GM19463 (cell line): Measurements from ENCODE around the gene IPMK.
"Not testable (repeated sequence)": the region's sequence is repeated elsewhere in the genome, so short reads cannot be mapped to it uniquely, and the experiment has no call there.

ENCODE experiments used
- ATAC-seq: cut with Tn5 transposase; IDR thresholded peaks from one replicate; pipeline ENCODE4 v1.9.1; 2021; ENCODE audit warnings: mild to moderate bottlenecking, moderate library complexity; ENCODE audit not compliant: unreplicated experiment

Gene IPMK

GRCh38 chr10:58229856-58230255, 37.8 kb downstream of the IPMK start:
- not testable (repeated sequence) for ATAC-seq

GRCh38 chr10:58225654-58226053, 42.0 kb downstream of the IPMK start:
- ATAC-seq: no peak

- ATAC-seq: no peak
These were observed 46.8 kb downstream of the IPMK start for GRCh38 chr10:58220769-58221451.

GRCh38 chr10:58219875-58220274, 47.8 kb downstream of the IPMK start:
- ATAC-seq: no peak

GRCh38 chr10:58217612-58218011, 50.1 kb downstream of the IPMK start:
- no peak for ATAC-seq

- ATAC-seq: no peak
These were observed 55.1 kb downstream of the IPMK start for GRCh38 chr10:58212622-58213021.

- ATAC-seq: no peak
These were observed 57.5 kb downstream of the IPMK start for GRCh38 chr10:58210160-58210559.

GRCh38 chr10:58209669-58210068, 58.0 kb downstream of the IPMK start:
- ATAC-seq: no peak

GRCh38 chr10:58206251-58206650, 61.4 kb downstream of the IPMK start:
- no peak for ATAC-seq

- ATAC-seq: peak; percentile 79
These were observed 66.0 kb downstream of the IPMK start for GRCh38 chr10:58201704-58202103.

- no peak for ATAC-seq
These were observed 78.4 kb downstream of the IPMK start for GRCh38 chr10:58189269-58189668.

GRCh38 chr10:58184120-58184670, 83.5 kb downstream of the IPMK start:
- ATAC-seq: no peak

- ATAC-seq: no peak
These were observed 87.0 kb downstream of the IPMK start for GRCh38 chr10:58180666-58181065.

GRCh38 chr10:58179238-58179637, 88.5 kb downstream of the IPMK start:
- ATAC-seq: no peak

- ATAC-seq: no peak
These were observed 88.9 kb downstream of the IPMK start for GRCh38 chr10:58178811-58179210.

GRCh38 chr10:58177362-58177947, 90.2 kb downstream of the IPMK start:
- ATAC-seq: no peak

- ATAC-seq: no peak
These were observed 91.4 kb downstream of the IPMK start for GRCh38 chr10:58175990-58176900.

GRCh38 chr10:58174831-58175230, 92.9 kb downstream of the IPMK start:
- no peak for ATAC-seq

GRCh38 chr10:58173391-58173790, 94.3 kb downstream of the IPMK start:
- no peak for ATAC-seq

- no peak for ATAC-seq
These were observed 96.5 kb downstream of the IPMK start for GRCh38 chr10:58171146-58171545.

GRCh38 chr10:58164517-58164916, 103.2 kb downstream of the IPMK start:
- ATAC-seq: no peak
